GM18951 (cell line): ENCODE results near the gene COL17A1.

Experiments
- POLR2A ChIP-seq: IDR thresholded peaks from 4 replicates; pipeline ENCODE4 v1.6.1; 2011; ENCODE audit warnings: mild to moderate bottlenecking; ENCODE audit not compliant: insufficient read length, insufficient read depth; ENCODE audit errors: extremely low read depth
- in situ Hi-C: fragments of 300-500 bp; cut with MboI; formaldehyde crosslinking; loops from one replicate; pipeline ENCODE4 v1.12.0; 2022; ENCODE audit warnings: low sequenced_read_pairs, mixed read lengths, inconsistent platforms; ENCODE audit not compliant: unreplicated experiment

COL17A1 gene

DNA sequence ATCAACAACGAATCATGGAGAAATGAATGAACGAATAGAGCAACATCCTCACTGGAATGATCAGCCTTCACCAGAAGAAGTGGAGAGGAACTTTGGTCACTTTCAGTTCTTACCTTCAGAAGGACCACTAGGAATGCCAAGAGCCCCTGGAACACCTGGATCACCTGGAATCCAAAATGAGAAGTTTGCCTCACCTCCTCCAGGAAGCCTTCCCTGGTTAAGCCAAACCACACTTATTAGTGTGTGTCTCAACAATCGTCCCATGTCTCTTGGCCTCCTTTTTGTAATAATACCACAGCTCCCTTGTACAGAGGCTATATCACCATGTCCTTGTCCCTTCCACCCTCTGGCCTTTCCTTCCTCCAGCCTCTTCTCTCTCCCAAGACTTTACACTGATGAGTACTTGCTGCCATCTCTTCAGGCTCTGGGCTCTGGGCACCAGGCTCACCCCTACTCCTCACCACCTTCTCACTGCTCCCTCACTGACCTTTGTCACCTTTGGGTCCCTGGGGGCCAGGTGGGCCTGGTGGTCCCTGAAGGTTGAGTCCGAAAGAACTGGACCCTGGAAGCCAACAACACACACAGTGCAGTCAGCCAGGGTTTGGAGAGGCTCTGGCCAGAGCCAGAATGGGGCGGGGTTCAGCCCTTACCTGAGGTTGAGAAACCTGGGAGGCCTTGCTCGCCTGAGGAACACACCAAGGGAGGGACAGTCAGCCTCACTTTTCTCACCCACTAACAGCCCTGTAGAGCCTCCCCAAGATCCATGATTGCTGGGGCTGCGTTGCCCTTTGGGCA lies 46.5 kb downstream of the COL17A1 start:
- in situ Hi-C loops: no loop called here
- TF ChIP-seq POLR2A: no peak

GRCh38 chr10:104038537-104038936 lies 47.1 kb downstream of the COL17A1 start:
- TF ChIP-seq POLR2A: no peak

DNA sequence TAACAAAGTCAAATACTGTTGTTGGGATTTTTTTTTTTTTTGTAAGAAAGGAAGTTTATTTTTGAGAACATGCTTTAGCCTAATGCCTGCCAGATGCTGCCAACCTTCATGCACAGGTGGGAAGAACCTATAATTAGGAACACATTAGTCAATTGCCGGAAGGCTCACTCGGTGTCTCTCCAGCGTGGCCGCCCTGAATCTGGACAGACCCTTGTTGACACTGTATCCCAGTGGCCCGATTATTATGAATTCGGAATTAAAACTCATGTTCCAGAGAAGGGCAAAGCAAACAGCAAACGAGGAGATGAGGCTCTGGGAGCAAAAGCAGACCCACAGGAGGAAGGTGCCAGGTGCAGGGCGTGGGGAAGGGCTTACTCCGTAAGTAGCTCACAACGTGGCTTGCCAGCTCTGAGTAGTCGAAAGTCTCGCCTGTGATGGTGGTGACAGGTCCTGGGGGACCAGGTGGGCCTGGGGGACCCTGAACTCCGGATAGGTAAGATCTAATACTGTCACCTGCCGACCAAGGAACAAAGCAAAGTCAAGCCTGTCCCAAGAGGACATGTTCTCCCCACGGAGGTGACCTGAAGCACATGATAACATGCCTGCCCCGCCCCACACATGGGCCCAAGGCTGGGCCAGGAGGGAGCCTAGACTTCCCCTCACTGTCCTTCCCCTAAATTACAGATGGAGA lies 48.3 kb downstream of the COL17A1 start:
- no peak for TF ChIP-seq POLR2A
- in situ Hi-C loops: no loop called here

More at GRCh38 chr10:104038537-104038936, 47.1 kb downstream of the COL17A1 start:
- in situ Hi-C loops: no loop called here

DNA sequence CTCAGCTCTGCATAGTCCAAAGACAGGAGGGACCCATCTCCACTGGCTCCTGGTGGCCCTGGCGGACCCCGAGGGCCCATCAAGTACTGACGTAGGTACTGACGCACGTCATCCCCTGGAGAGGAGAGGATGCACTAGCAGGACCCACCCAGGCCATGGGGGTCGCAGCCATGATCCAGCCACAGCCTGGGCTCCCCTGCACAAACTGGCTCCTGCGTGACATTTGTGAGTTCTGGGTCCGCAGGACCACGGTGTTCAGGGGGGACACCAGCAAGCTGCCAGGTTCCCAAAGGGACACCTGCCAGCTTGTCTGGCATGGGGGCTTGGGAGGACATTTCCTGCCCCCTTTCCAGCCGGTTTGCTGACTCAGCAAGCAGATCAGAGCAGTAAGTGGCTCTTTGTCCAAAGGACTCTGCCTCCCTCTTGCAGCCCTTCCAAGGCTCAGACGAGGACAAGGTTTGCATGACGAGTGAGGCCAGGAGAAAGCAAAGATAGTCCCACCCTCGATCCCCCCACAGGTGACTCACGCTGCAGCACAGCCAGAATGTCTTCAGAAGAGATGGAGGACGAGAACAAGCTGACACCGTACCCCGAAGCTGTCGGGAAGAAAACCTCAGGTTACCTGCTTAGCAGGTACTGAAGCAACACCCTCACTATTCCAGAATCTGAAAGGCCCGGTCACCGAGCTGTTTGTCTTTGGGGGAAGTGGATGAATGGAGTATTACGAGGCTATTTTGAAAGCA lies 49.0 kb downstream of the COL17A1 start:
- TF ChIP-seq POLR2A: no peak
- in situ Hi-C loops: no loop called here

GRCh38 chr10:104036069-104036384 lies 49.7 kb downstream of the COL17A1 start:
- TF ChIP-seq POLR2A: no peak
- in situ Hi-C loops: no loop called here

GRCh38 chr10:104035194-104036068 lies 50.2 kb downstream of the COL17A1 start:
- in situ Hi-C loops: no loop called here
- no peak for TF ChIP-seq POLR2A

DNA sequence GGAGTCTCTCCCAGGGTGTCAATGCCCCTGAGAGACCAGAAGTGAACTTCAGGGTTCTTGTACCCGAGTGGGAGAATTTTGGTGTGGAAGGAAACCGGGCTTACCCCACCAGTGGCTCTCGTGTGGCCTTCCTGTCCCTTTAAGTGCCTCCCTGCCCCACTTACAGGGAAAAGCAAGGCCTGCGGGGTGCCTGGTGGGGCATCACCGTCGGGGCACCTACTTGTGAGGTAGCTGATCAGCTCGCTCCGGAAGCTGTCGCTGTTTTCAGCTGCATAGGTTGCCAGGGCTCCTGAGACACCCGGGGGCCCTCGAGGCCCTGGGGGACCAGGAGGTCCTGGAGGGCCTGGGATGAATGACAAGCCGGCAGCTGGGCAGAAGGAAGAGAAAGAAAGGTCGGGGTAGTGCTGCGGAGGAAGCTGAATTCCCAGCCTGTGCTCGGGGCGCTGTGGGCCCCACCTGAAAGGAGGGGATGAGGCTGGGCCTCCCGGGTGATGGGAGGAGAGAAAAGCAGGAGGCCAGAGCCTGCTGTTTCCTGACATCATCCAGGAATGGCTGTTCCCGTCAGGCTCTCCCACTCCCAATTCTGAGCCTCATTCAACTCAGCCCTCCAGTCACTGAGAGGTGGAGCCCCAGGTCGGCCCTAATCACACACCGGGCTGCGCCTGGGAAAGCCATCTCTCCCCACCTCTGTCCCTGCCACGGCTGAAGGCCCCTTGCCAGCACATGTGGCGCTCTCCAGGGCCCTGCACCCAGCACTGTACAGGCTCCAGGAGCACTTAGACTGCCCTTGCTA lies 51.1 kb downstream of the COL17A1 start:
- in situ Hi-C loops: no loop called here
- TF ChIP-seq POLR2A: no peak

GRCh38 chr10:104033966-104034365 lies 51.7 kb downstream of the COL17A1 start:
- TF ChIP-seq POLR2A: no peak
- in situ Hi-C loops: no loop called here

DNA sequence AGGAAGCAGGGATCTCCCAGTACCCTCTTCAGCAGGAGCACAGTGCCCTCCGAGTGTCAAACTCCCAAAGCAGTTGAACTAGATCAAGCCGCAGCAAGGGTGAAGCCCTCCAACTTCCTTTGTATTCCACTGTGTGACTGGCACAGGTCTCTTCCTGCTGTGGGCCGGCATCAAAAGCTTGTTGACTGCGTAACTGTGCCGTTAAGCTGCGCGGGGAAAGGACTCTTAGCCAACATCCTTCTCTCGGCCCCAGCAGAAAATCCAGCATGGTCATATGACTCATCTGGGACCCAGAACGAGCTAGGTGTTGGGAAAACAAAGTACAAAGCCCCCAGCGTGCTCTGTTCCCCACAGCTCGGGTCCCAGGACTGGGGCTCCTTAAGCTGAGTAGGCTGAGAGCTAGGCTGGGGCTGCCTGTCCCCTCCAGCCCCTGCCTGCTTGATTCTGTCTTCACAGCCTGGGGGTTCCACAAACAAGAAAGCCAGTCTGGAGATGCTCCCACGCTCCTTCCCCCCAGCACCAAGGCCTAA lies 52.2 kb downstream of the COL17A1 start:
- TF ChIP-seq POLR2A: no peak
- in situ Hi-C loops: no loop called here

DNA sequence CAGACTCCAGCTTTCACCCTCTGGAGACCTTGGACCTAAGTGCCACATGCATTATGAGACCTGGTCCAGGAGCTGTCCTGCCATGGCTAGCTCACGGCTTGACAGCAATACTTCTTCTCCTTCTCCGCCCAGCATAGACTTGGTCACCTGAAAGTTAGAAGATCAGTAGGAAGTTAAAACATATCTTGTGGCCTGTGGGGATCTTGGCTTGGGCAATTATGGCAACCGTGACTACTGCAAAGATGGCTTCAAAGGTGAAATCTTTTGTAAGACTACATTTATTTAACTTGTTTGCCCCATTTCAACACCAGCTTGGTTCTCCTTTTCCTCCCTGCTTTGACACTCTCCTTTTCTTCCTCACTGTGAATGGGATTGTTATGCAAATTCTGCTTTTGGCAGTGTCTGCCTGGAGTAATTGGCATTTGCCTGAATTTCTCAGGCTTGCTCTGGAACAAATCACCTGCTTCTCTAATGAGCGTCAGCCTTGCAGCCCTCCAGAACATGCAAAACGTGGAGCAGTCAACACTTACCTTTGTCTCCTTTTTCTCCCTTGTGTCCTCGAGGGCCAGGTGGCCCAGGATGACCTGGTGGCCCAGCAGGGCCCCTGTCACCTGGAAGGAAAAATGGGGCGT lies 53.4 kb downstream of the COL17A1 start:
- TF ChIP-seq POLR2A: no peak
- in situ Hi-C loops: no loop called here

- in situ Hi-C loops: no loop called here
- TF ChIP-seq POLR2A: no peak
Measured at GRCh38 chr10:104031631-104032030, 54.0 kb downstream of the COL17A1 start.

DNA sequence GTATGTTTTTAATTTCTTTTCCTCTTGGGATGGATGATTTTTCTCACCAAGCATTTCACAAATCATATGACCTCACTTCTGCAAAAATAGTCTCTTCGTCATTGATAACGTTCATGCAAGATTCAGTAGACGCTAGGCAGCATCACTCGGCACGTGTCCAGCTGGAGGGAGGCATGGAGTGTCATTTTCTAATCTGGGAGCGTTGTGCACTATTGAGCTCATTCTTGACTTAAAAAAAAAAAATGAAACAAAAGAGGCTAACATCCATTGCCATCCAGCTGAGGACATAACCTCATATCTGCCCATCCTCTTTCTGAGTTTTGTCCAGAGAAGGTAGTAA lies 56.2 kb downstream of the COL17A1 start:
- in situ Hi-C loops: no loop called here
- TF ChIP-seq POLR2A: no peak
